K562 (cell line): ENCODE measurements around the gene SNUPN. TPM values are rescaled to one million over a fixed set of nuclear protein-coding genes. Genes with fewer than 3 reads are reported as not detected.

Experiments
- CBFB ChIP-seq: sonication (generic); formaldehyde crosslinking; IDR thresholded peaks from 2 replicates; pipeline ENCODE4 v1.4.0; 2020; ENCODE audit warnings: mild to moderate bottlenecking, missing genetic modification reagents
- CEBPB ChIP-seq: fragments of 450-650 bp; IDR thresholded peaks from 2 replicates; pipeline ENCODE4 v1.6.1; 2016; ENCODE audit warnings: missing genetic modification characterization, missing compliant biosample characterization
- CHD4 ChIP-seq: fragments of 200-600 bp; sonication (generic); IDR thresholded peaks from 3 replicates; pipeline ENCODE4 v1.6.1; 2012; ENCODE audit warnings: low read depth, mild to moderate bottlenecking, mixed read lengths, low read length, inconsistent platforms; ENCODE audit not compliant: insufficient read depth, insufficient replicate concordance, poor library complexity, severe bottlenecking
- CREB5 ChIP-seq: fragments of 250-450 bp; sonication (Bioruptor Pico); IDR thresholded peaks from 2 replicates; pipeline ENCODE4 v1.5.0; 2020; ENCODE audit warnings: mild to moderate bottlenecking
- E2F4 ChIP-seq: sonication (generic); formaldehyde crosslinking; IDR thresholded peaks from 2 replicates; pipeline ENCODE4 v1.8.0; 2022; ENCODE audit warnings: mild to moderate bottlenecking, low read depth, missing genetic modification reagents
- ELF2 ChIP-seq: fragments of 250-450 bp; sonication (Bioruptor Pico); IDR thresholded peaks from 2 replicates; pipeline ENCODE4 v1.5.0; 2021; ENCODE audit warnings: mild to moderate bottlenecking
- EWSR1 ChIP-seq: fragments of 450-650 bp; IDR thresholded peaks from 2 replicates; pipeline ENCODE4 v1.6.1; 2018; ENCODE audit warnings: borderline replicate concordance, mild to moderate bottlenecking, low read depth, moderate library complexity; ENCODE audit not compliant: partially characterized antibody
- FOXJ3 ChIP-seq: sonication (generic); formaldehyde crosslinking; IDR thresholded peaks from 2 replicates; pipeline ENCODE4 v1.4.0; 2020; ENCODE audit warnings: mild to moderate bottlenecking, missing genetic modification reagents
- GABPA ChIP-seq: fragments of 200-800 bp; sonication (Bioruptor generic); conservative IDR thresholded peaks from 2 replicates; pipeline ENCODE4 v1.6.1; 2016; ENCODE audit warnings: low read depth, missing genetic modification characterization, missing compliant biosample characterization
- GTF2A2 ChIP-seq: IDR thresholded peaks from 2 replicates; pipeline ENCODE4 v1.6.1; 2016; ENCODE audit warnings: mild to moderate bottlenecking, missing genetic modification characterization, missing compliant biosample characterization
- HSF4 ChIP-seq: fragments of 250-450 bp; sonication (Bioruptor Pico); IDR thresholded peaks from 2 replicates; pipeline ENCODE4 v2.1.2; 2022; ENCODE audit warnings: mild to moderate bottlenecking, moderate library complexity, borderline replicate concordance
- KLF6 ChIP-seq: fragments of 250-450 bp; sonication (Bioruptor Pico); IDR thresholded peaks from 2 replicates; pipeline ENCODE4 v1.4.0; 2020; ENCODE audit warnings: mild to moderate bottlenecking, moderate library complexity, borderline replicate concordance
- NFIX ChIP-seq: fragments of 250-450 bp; sonication (Bioruptor Pico); IDR thresholded peaks from 2 replicates; pipeline ENCODE4 v1.4.0; 2020; ENCODE audit warnings: low read depth, mild to moderate bottlenecking, moderate library complexity
- NR0B1 ChIP-seq: fragments of 450-650 bp; IDR thresholded peaks from one replicate; pipeline ENCODE4 v1.6.1; 2018; ENCODE audit warnings: mild to moderate bottlenecking, moderate library complexity; ENCODE audit not compliant: partially characterized antibody
- PHTF2 ChIP-seq: fragments of 250-450 bp; sonication (Bioruptor Pico); IDR thresholded peaks from 2 replicates; pipeline ENCODE4 v1.5.0; 2021; ENCODE audit warnings: mild to moderate bottlenecking
- RAD21 ChIP-seq, 2 experiments: fragments of 250-450 bp in 1 of 2; fragments of 450-650 bp in 1 of 2; sonication (Bioruptor Pico) in 1 of 2; formaldehyde crosslinking in 1 of 2; IDR thresholded peaks in 1 of 2; conservative IDR thresholded peaks in 1 of 2; 2 replicates each; pipeline versions ENCODE4 v1.4.0 to v1.8.0; 2020 to 2022; ENCODE audit warnings: mild to moderate bottlenecking in 2 of 2, moderate library complexity in 1 of 2
- RHOXF2B ChIP-seq: fragments of 250-450 bp; sonication (Bioruptor Pico); conservative IDR thresholded peaks from 2 replicates; pipeline ENCODE4 v1.5.1; 2021
- RNF2 ChIP-seq: sonication (generic); IDR thresholded peaks from 2 replicates; pipeline ENCODE4 v1.6.1; 2016
- SAFB ChIP-seq: fragments of 200-400 bp; formaldehyde crosslinking; IDR thresholded peaks from 2 replicates; pipeline ENCODE4 v1.6.1; 2017; ENCODE audit warnings: low read depth, low read length, borderline replicate concordance
- YBX1 ChIP-seq: fragments of 450-650 bp; IDR thresholded peaks from 2 replicates; pipeline ENCODE4 v1.7.1; 2016; ENCODE audit warnings: mild to moderate bottlenecking
- ZFP30 ChIP-seq: fragments of 250-450 bp; sonication (Bioruptor Pico); IDR thresholded peaks from 2 replicates; pipeline ENCODE4 v1.8.0; 2022; ENCODE audit warnings: moderate library complexity, mild to moderate bottlenecking, inconsistent platforms, borderline replicate concordance
- ZNF274 ChIP-seq: IDR thresholded peaks from 2 replicates; pipeline ENCODE4 v1.6.1; 2011; ENCODE audit warnings: low read depth, mild to moderate bottlenecking, low read length, moderate library complexity, borderline replicate concordance
- ZNF311 ChIP-seq: fragments of 250-450 bp; sonication (Bioruptor Pico); IDR thresholded peaks from 2 replicates; pipeline ENCODE4 v1.4.0; 2020; ENCODE audit warnings: mild to moderate bottlenecking, moderate library complexity
- polyA plus RNA-seq, 8 experiments: library from polyadenylated mRNA; depleted of rRNA in 4 of 8; stranded (reverse) in 5 of 8; unstranded in 3 of 8; fragments of >200 nt; fragmentation: Nextera tagmentation in 2 of 8; fragmentation: Illumina TruSeq in 1 of 8; extraction: Ambion mirVana in 2 of 8; extraction: Trizol in 1 of 8; gene quantifications; 2 replicates each; pipeline versions ENCODE4 v1.2.1 to v1.2.3, GENCODE V29; 2011 to 2014; ENCODE audit warnings: inconsistent platforms in 1 of 8, missing spikeins in 1 of 8
- total RNA-seq, 7 experiments: library from RNA; depleted of rRNA in 6 of 7; stranded (reverse); fragments of >200 nt in 6 of 7; fragmentation: Illumina TruSeq in 2 of 7; extraction: Trizol in 2 of 7; gene quantifications; 2 replicates each; pipeline versions ENCODE4 v1.2.1 to v1.2.3, GENCODE V29; 2011 to 2021; ENCODE audit warnings: low replicate concordance in 1 of 7
- TF ChIP-seq, protein P1 (sequence below): IDR thresholded peaks from 2 replicates; pipeline ENCODE4 v1.6.1; 2011; ENCODE audit not compliant: insufficient read length; ENCODE audit errors: extremely low read depth

The SNUPN gene
- total and polyA plus RNA-seq, 9 of the 15 experiments (the other 6 are each of a cell fraction or from before 2014, with no cell fraction given) = 32.2 to 78.3 (median 40.0) TPM

DNA sequence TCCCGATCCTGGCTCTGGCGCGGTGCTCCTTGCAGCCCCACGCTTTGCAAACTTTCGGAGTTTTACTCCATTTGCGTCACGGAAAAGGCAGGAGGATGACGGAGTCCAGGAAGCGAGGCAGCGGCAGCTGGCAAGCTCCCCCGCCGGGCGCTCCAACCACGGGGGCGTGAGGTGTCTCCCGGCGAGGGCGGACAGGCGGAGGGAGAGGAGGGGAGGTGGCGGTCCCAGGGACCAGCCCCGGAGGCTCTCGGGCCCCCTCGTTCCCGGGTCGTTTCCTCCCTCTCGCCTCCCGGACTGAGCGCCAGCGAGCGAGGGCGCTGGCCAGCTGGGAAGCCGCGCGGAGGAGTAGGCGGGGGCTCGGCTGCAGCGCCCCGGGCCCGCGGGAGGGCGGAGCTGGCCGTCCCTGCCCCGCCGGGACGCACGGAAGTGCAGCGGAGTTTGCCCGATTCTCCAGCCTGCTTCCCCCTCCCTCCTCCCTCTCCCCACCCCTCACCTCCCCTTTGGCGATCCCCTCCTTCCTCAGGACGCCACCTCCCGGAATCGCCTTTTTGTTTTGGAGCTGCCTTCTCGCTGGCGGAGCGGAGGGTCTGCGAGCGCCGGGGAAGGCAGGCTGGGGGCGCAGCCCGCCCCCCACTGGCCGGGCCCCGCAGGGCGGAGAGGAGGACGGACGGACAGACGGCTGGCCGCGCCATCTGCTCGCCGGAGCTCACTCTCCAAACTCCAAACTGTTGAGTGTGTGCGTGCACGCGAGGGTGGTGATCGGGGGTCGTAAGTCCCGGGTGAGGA lies 22.0 kb upstream of the SNUPN start, which contains the start of gene SNX33 (continued):
- TF ChIP-seq YBX1 (no peak), PHTF2 (CRISPR knock-in tag) (no peak), EWSR1 (no peak), ZFP30 (CRISPR knock-in tag) (no peak), CBFB (CRISPR knock-in tag) (no peak), E2F4 (no peak), HSF4 (CRISPR knock-in tag) (no peak), RNF2 (peak; percentile 48; the same call in 1 of the 2 replicates), RAD21 (CRISPR knock-in tag; conservative IDR thresholded peaks at IDR 0.05 in 1 of 2, IDR thresholded peaks at IDR 0.05 in 1 of 2) (peak; percentile 13 to 34; a peak in 2 of 4 replicates), FOXJ3 (CRISPR knock-in tag) (no peak), CHD4 (no peak), ZNF311 (CRISPR knock-in tag) (no peak), RHOXF2B (CRISPR knock-in tag) (no peak), KLF6 (CRISPR knock-in tag) (no peak; the same call in 1 of the 2 replicates), CEBPB (no peak), CREB5 (CRISPR knock-in tag) (no peak), GABPA (tag) (peak; percentile 54), ZNF274 (no peak), ELF2 (0 out of 2 replicates have a peak, but pooled peaks have one; percentile 27), GTF2A2 (tag) (no peak), SAFB (no peak), NFIX (CRISPR knock-in tag) (no peak), NR0B1 (no peak)
- TF ChIP-seq, protein P1, sequence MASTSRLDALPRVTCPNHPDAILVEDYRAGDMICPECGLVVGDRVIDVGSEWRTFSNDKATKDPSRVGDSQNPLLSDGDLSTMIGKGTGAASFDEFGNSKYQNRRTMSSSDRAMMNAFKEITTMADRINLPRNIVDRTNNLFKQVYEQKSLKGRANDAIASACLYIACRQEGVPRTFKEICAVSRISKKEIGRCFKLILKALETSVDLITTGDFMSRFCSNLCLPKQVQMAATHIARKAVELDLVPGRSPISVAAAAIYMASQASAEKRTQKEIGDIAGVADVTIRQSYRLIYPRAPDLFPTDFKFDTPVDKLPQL = no peak
